GM06990 (cell line): ENCODE results near the gene ZC3H13.

Source experiments
- DNase-seq: peaks from one replicate; pipeline ENCODE4 v3.0.0-alpha.2; 2011; ENCODE audit not compliant: insufficient read length; ENCODE audit errors: extremely low read depth
- H3K27me3 ChIP-seq: replicated peaks from 2 replicates; pipeline ENCODE4 v1.6.0; 2011; ENCODE audit warnings: low read length; ENCODE audit not compliant: control insufficient read depth, insufficient read depth
- H3K36me3 ChIP-seq: 2 replicates; pipeline ENCODE4 v1.5.1; 2011; ENCODE audit warnings: low read length; ENCODE audit not compliant: control insufficient read depth, insufficient read depth
- H3K4me3 ChIP-seq: replicated peaks from 2 replicates; pipeline ENCODE4 v1.5.1; 2011; ENCODE audit warnings: low read depth, mild to moderate bottlenecking, control low read depth, low read length
- TF ChIP-seq, protein P1 (sequence below): IDR thresholded peaks from 2 replicates; pipeline ENCODE4 v1.5.1; 2011; ENCODE audit warnings: low read length, control low read depth, mild to moderate bottlenecking, inconsistent platforms; ENCODE audit not compliant: insufficient read depth, poor library complexity, severe bottlenecking

Gene ZC3H13

DNA sequence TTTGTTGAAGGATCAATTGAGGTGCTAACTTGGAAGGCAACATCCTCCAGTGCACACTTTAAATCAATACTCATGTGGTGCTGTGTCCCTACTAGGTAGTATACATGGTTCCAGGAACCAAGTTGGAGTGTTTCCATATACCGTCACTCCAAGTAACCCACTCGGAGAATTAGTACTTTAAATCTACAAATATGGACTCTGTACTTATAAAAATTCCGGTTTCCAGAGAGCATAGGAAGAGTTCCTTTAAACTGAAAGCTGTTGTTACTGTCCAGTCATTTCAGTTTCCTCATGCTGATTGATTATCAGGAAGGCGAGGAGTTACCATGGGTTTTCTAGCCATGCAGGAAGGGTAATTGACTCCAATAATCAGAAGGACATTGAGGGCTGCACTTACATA lies 45.1 kb upstream of the ZC3H13 start:
- DNase-seq = no peak
- no peaks in the 10 kb centered on the region for H3K27me3 ChIP-seq
- no peaks in the 10 kb centered on the region for H3K36me3 ChIP-seq
- TF ChIP-seq, protein P1, sequence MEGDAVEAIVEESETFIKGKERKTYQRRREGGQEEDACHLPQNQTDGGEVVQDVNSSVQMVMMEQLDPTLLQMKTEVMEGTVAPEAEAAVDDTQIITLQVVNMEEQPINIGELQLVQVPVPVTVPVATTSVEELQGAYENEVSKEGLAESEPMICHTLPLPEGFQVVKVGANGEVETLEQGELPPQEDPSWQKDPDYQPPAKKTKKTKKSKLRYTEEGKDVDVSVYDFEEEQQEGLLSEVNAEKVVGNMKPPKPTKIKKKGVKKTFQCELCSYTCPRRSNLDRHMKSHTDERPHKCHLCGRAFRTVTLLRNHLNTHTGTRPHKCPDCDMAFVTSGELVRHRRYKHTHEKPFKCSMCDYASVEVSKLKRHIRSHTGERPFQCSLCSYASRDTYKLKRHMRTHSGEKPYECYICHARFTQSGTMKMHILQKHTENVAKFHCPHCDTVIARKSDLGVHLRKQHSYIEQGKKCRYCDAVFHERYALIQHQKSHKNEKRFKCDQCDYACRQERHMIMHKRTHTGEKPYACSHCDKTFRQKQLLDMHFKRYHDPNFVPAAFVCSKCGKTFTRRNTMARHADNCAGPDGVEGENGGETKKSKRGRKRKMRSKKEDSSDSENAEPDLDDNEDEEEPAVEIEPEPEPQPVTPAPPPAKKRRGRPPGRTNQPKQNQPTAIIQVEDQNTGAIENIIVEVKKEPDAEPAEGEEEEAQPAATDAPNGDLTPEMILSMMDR = no peak
- no peak overlapping the region for H3K4me3 ChIP-seq

DNA sequence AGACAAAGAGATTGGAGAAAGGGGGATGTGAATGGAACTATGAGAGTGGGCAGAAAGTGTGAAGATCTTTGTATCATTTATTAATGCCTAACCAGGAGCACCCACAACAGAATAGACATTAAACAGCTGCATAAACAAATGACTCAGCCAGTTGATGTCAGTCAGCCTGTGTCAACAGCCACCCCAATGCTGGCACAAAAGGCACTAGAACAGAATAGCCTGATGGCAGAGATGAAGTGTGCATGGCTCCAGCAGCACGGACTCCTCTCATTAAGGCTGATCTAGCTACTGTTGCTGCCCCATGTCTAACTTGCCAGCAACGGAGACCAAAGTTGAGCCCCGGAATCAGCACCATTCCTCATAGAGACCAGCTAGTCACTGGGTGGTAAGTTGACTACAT lies 44.5 kb upstream of the ZC3H13 start:
- DNase-seq = no peak
- H3K27me3 ChIP-seq = no peaks in the 10 kb centered on the region

DNA sequence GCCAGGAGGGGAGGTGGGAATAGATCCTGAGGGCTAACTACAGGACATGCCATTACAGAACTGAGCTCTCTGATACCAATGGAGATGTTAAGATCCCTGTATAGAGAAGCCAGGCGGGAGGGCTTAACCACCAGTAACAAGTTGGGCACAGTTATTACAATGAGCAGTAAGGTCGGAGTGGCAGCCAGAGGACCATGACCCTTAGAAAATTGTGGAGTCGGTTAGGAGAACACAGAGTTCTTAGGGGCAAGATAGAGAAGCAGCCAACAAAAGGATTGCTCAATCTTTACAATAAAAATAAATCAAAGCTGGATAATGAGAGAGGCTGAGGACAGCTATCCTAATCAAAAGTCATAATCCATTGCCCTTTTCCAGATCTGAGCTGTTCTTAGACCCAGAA lies 41.9 kb upstream of the ZC3H13 start:
- Histone ChIP-seq H3K4me3 (no peak overlapping the region), H3K36me3 (no peaks in the 10 kb centered on the region), H3K27me3 (no peaks in the 10 kb centered on the region)
- DNase-seq = no peak
- TF ChIP-seq, protein P1 = no peak

More for the DNA sequence above, 44.5 kb upstream of the ZC3H13 start:
- TF ChIP-seq, protein P1 = no peak
- Histone ChIP-seq H3K4me3 (no peak overlapping the region), H3K36me3 (no peaks in the 10 kb centered on the region)

DNA sequence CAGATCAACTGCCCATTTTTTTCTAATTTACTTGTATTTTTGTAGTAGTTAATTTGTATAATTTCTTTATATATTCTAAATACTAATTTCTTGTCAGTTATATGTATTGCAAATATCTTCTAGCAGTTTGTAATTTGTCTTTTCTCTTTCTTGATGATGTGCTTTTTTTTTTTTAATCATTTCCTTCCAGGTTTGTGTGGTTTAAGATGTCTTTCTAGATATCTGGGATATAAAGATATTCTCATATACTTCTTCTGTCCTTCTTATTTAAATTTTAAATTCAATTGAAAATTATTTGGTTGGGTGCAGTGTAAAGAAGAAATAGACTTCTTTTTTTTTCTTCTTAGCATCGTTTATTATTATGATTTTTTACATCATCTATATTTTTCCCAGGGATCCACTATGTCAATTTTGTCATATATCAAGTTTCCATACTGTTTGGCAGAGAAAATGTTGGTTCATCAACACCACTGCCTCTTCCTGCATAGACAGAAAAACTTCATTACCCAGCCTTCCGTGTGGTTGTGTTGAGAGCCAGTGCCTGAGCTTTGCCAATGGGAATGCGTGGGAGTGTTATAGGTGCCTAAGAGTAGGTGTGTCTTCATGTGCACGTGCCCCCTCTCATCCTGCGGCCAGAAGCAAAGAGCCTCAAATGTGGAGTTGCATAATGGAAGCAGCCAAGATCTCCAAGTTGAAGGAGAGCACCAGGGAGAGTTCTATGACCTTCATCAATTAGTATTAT lies 36.4 kb upstream of the ZC3H13 start:
- TF ChIP-seq, protein P1 = no peak
- no peak for DNase-seq
- no peaks in the 10 kb centered on the region for H3K27me3 ChIP-seq
- H3K4me3 ChIP-seq = no peak overlapping the region
- H3K36me3 ChIP-seq = no peaks in the 10 kb centered on the region

DNA sequence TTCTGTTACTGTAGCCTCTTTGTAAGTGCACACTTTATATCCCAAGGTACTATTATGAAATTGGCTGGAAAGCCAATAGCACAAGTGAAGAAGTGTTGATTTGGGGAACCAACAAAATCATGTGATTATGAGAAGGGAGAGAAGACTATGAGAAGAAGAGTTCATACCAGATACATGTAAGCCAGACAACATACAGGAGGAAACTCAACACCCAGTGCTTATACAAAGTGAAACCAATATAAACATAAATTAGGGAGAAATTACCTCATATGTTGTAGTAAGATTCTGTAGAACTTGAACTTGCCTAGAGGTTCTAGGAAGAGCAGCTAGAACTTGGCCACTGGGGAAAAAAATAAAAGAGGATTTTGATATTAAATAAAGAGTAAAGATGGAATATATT lies 34.9 kb upstream of the ZC3H13 start:
- TF ChIP-seq, protein P1 = no peak
- no peak for DNase-seq

More for the DNA sequence above, 34.9 kb upstream of the ZC3H13 start:
- Histone ChIP-seq H3K27me3 (no peaks in the 10 kb centered on the region), H3K4me3 (no peak overlapping the region), H3K36me3 (no peaks in the 10 kb centered on the region)
